ENCODE results near the gene ANO2.

The ANO2 gene

DNA sequence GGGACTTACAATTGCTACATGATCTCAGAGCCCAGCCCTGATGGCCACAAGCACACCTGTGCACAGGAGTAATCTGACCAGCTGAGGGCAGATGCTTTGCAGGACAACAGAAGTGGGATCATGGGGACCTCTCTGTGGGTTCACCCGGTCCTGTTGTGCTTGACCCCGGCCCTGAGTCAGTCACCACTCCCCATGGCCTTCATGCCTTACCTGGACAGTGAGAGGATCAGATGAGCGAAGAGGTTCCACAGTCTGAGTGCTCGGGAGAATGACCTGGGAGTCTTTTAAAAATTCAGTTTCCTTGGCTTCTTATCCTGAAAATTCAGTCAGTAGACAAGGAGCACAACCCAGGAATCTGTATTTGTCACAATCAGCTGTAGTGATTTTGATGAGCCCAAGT, 425.0 kb downstream of the ANO2 start:
- Histone ChIP-seq H3K4me3 (no peak overlapping the region), H3K4me1 (no peaks in the 10 kb centered on the region), H3K9me3 (no peaks in the 10 kb centered on the region; the same call in 1 of the 2 replicates), H3K36me3 (replicated peaks) (no peaks in the 10 kb centered on the region), H3K27me3 (ENCODE audit: low read depth) (no peaks in the 10 kb centered on the region)
- in situ Hi-C loops (cut with MboI; ENCODE audit: low sequenced_read_pairs): no loop called here
- DNase-seq (ENCODE audit: low spot score in 2 of 2): no peak

DNA sequence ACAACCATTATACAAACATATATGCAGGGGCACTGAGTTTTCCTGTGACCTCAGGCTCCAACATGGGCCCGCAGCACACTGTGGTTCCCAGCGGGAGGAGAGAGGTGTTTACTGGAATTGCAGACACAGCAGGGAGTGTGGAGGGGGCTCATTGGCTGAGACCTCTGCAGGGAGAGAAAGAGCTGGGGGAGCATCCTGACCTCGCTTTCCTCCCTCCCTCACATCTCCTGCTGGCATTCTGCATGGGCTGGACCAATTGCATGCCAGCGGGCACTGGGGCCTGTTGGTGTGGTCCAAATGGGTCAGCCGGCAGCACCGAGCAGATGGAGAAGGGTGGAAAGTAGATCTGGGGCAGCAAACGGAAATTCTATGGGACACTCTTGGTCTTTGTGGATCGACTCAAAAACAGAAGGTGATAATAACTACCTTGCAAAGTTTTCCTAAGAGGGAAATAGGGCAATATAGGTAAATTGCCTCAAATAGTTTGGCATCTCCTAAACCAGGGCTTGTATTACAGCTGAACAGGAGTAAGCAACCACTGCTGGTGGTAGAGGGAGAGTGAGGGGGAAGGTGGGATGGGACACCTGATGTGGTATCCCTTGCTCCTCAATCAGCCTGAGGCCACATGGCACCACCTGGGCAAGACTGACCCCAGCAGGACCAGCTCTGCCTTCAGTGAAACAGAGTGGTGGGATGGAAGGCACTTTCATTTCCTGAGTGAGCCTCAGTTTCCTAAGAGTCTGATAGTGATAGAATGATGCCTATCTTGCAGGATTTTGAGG, 426.3 kb downstream of the ANO2 start:
- Histone ChIP-seq H3K9me3 (no peaks in the 10 kb centered on the region; the same call in 1 of the 2 replicates), H3K4me1 (no peaks in the 10 kb centered on the region), H3K27me3 (ENCODE audit: low read depth) (no peaks in the 10 kb centered on the region), H3K36me3 (replicated peaks) (no peaks in the 10 kb centered on the region), H3K4me3 (no peak overlapping the region)
- in situ Hi-C loops (cut with MboI; ENCODE audit: low sequenced_read_pairs): no loop called here
- no peak for DNase-seq (ENCODE audit: low spot score in 2 of 2)

DNA sequence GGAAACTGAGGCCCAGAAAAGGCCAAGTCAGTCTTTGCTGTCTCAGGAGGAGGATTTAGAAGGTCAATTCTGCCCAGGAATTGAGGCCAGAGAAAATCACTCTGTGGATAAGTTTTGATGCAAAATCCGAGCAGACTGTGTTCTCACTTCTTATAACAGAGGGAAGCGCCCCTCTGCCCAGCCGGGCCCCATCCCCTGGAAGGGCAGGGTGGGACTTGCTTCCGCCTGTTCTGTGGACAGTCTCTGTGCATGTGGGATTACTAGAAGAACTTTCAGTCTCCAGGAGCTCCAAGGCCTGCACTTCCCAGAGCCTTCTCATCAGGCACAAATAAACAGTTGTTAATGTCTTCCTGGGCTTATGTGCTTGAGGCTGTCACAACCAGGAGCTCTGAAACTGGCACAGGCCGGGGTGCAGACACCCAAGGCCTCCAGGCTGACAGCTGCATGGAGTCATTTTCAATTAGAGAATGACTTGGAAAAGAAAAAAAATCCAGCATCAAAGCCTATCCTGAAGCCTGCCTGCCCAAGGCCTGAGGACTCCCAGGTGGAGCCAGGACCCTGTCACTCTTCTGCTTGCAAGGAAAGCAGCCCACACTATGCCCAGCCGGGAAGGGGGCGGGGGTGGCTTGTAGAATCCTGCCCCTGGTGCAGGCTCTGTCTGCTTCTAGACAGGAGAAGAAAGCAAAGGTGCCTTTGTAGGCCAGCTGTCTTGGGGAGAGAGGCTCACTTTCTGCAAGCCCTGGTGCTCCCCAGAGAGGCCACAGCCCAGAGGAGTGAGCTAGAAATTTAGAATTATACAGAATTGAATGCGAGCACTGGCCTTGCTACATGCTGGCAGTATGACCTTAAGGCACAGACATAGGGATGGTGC, 428.5 kb downstream of the ANO2 start:
- DNase-seq (ENCODE audit: low spot score in 2 of 2): no peak
- Histone ChIP-seq H3K9me3 (no peaks in the 10 kb centered on the region; the same call in 1 of the 2 replicates), H3K4me3 (no peak overlapping the region), H3K36me3 (replicated peaks) (no peaks in the 10 kb centered on the region), H3K27me3 (ENCODE audit: low read depth) (no peaks in the 10 kb centered on the region), H3K4me1 (no peaks in the 10 kb centered on the region)
- in situ Hi-C loops (cut with MboI; ENCODE audit: low sequenced_read_pairs): no loop called here

DNA sequence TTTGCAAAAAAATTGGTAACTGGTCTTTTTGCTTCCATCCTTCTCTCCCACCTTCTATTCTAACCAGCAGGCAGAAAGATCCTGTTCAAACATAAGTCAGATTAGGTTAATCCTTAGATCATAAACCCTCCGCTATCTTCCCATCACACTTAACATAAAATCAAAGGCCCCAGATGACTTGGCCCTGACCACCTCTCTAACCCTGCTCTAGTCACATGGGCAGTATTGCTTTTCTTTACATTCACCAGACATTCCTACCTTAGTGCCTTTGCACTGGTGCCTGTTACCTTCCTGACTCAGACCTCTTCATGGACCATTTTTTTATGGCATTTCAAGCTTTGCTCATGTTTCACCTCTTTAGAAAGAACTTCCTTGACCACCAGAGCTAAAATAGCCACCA, 429.6 kb downstream of the ANO2 start:
- H3K4me1 ChIP-seq: no peaks in the 10 kb centered on the region
- H3K36me3 ChIP-seq (replicated peaks): no peaks in the 10 kb centered on the region
- no peak for DNase-seq (ENCODE audit: low spot score in 2 of 2)
- in situ Hi-C loops (cut with MboI; ENCODE audit: low sequenced_read_pairs): no loop called here
- H3K27me3 ChIP-seq (ENCODE audit: low read depth): no peaks in the 10 kb centered on the region
- no peak overlapping the region for H3K4me3 ChIP-seq
- no peaks in the 10 kb centered on the region; the same call in 1 of the 2 replicates for H3K9me3 ChIP-seq

DNA sequence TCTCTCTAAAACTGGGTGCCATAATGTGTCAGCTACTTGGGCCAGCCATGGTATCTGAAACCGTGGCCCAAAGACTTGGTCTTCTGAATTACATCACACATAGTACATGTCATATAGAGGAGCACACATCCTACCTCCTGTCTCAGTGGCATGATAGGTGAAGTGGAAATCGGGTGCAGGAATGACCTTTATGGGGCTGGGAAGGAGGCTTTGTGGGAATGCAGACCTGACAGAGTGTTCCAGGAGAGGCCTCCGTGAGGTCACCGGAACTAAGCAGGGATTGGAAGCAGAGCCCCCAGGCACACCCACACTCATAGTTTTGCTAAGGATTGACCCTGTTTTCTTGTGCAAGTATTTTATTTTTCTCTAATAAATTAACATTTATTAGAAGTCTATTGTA, 430.5 kb downstream of the ANO2 start:
- Histone ChIP-seq H3K9me3 (no peaks in the 10 kb centered on the region; the same call in 1 of the 2 replicates), H3K27me3 (ENCODE audit: low read depth) (no peaks in the 10 kb centered on the region), H3K4me1 (no peaks in the 10 kb centered on the region), H3K36me3 (replicated peaks) (no peaks in the 10 kb centered on the region), H3K4me3 (no peak overlapping the region)
- in situ Hi-C loops (cut with MboI; ENCODE audit: low sequenced_read_pairs): no loop called here
- no peak for DNase-seq (ENCODE audit: low spot score in 2 of 2)

DNA sequence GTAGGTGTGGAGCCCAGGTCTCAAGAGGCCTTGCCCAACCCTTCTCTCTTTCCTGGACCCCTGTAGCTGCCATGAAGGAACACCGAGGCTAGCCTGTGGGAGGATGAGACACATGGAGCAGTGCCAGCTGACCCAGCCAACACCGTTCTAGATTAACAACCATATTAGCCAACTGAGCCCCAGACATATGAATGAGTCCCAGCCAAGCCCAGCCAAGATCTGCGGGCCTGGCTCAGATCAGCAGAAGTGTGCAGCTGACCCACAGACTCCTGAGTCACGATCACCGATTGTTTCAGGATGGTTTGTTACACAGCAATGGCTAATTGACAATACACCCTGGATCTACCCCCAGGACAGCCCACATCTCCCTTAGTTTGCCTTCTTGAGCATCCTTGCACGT, 431.0 kb downstream of the ANO2 start:
- Histone ChIP-seq H3K4me1 (no peaks in the 10 kb centered on the region), H3K36me3 (replicated peaks) (no peaks in the 10 kb centered on the region), H3K4me3 (no peak overlapping the region), H3K27me3 (ENCODE audit: low read depth) (no peaks in the 10 kb centered on the region), H3K9me3 (no peaks in the 10 kb centered on the region; the same call in 1 of the 2 replicates)
- in situ Hi-C loops (cut with MboI; ENCODE audit: low sequenced_read_pairs): no loop called here
- no peak for DNase-seq (ENCODE audit: low spot score in 2 of 2)

DNA sequence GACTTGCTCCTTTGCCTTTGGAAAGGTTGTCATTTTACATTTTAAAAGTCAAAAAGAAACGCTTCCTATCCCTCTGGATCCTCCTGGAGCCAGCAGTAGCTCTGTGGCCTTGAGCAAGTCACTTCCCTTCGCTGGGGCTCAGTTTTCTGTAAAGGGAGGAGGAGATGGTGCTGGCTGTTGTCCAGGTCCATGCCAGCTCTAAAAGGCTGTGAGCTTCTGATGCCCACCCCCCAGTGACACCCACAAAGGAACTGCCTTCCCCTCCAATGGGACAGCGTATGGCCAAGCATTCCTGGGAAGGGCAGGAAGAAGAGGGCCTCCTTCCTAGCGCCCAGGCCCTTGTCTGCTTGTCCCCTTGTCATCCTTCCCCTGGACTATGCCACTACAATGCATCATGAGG, 431.7 kb downstream of the ANO2 start:
- Histone ChIP-seq H3K4me1 (no peaks in the 10 kb centered on the region), H3K36me3 (replicated peaks) (no peaks in the 10 kb centered on the region), H3K27me3 (ENCODE audit: low read depth) (no peaks in the 10 kb centered on the region), H3K9me3 (no peaks in the 10 kb centered on the region; the same call in 1 of the 2 replicates), H3K4me3 (no peak overlapping the region)
- in situ Hi-C loops (cut with MboI; ENCODE audit: low sequenced_read_pairs): no loop called here
- no peak for DNase-seq (ENCODE audit: low spot score in 2 of 2)

All from HAP-1 (cell line).